ENCODE results near the gene FAHD2A. TPM values are rescaled to one million over a fixed set of nuclear protein-coding genes. Genes with fewer than 3 reads are reported as not detected.
A peak's percentile ranks its signal among the peaks of the same experiment; 100 is the strongest.
"Not testable (repeated sequence)": the region's sequence is repeated elsewhere in the genome, so short reads cannot be mapped to it uniquely, and the experiment has no call there.

The FAHD2A gene
- total RNA-seq, 1 experiment from 2014 or later, result 25.4 TPM

- H3K9ac ChIP-seq (ENCODE audit: low read length); POLR2A ChIA-PET; CTCF ChIA-PET; DNase-seq (ENCODE audit: low read depth, low spot score); H3K9me3 ChIP-seq (ENCODE audit: control insufficient read depth in 1 of 2, insufficient read depth in 1 of 2, low read depth in 1 of 2, low read length in 2 of 2); H3K4me2 ChIP-seq (ENCODE audit: low read length); H3K36me3 ChIP-seq (ENCODE audit: control insufficient read depth in 1 of 2, insufficient read depth in 2 of 2, low read length in 2 of 2); H3K79me2 ChIP-seq (ENCODE audit: insufficient read depth, low read length); H3K27me3 ChIP-seq (ENCODE audit: insufficient read depth, low read length); H3K4me3 ChIP-seq (replicated peaks in 1 of 2; ENCODE audit: low read depth in 1 of 2, low read length in 2 of 2); H4K20me1 ChIP-seq (ENCODE audit: insufficient read depth); RAD21 ChIA-PET (ENCODE audit: low non-redundant PET in 1 of 2, low total read pairs in 2 of 2, uncharacterized antibody in 2 of 2, unreplicated experiment in 2 of 2); intact Hi-C loops (cut with micrococcal nuclease); H2AFZ ChIP-seq (ENCODE audit: low read depth, low read length, poor library complexity, severe bottlenecking); H3K27ac ChIP-seq (ENCODE audit: low read depth, low read length); BruUV-seq (replicated peaks); H3K9me2 ChIP-seq (ENCODE audit: insufficient read depth); ATAC-seq: not testable (repeated sequence)
- H3K4me1 ChIP-seq (ENCODE audit: control insufficient read depth in 1 of 2, insufficient read depth in 2 of 2, low read length in 2 of 2), result peaks cover 6 to 11% of the 10 kb centered on the region in 2 experiments
Observed at GRCh38 chr2:95429748-95430467, 27.4 kb downstream of the FAHD2A start.

GRCh38 chr2:95433373-95433772 is 30.9 kb downstream of the FAHD2A start:
- H3K4me2 ChIP-seq (ENCODE audit: low read length); ATAC-seq; intact Hi-C loops (cut with micrococcal nuclease); CTCF ChIA-PET; H3K27ac ChIP-seq (ENCODE audit: low read depth, low read length); H3K27me3 ChIP-seq (ENCODE audit: insufficient read depth, low read length); DNase-seq (ENCODE audit: low read depth, low spot score); RAD21 ChIA-PET (ENCODE audit: low non-redundant PET in 1 of 2, low total read pairs in 2 of 2, uncharacterized antibody in 2 of 2, unreplicated experiment in 2 of 2); H3K9me3 ChIP-seq (ENCODE audit: control insufficient read depth in 1 of 2, insufficient read depth in 1 of 2, low read depth in 1 of 2, low read length in 2 of 2); H3K4me3 ChIP-seq (replicated peaks in 1 of 2; ENCODE audit: low read depth in 1 of 2, low read length in 2 of 2); H4K20me1 ChIP-seq (ENCODE audit: insufficient read depth); H3K9me2 ChIP-seq (ENCODE audit: insufficient read depth); H3K79me2 ChIP-seq (ENCODE audit: insufficient read depth, low read length); POLR2A ChIA-PET; H2AFZ ChIP-seq (ENCODE audit: low read depth, low read length, poor library complexity, severe bottlenecking); BruUV-seq (replicated peaks); H3K9ac ChIP-seq (ENCODE audit: low read length); H3K36me3 ChIP-seq (ENCODE audit: control insufficient read depth in 1 of 2, insufficient read depth in 2 of 2, low read length in 2 of 2): not testable (repeated sequence)
- H3K4me1 ChIP-seq (ENCODE audit: control insufficient read depth in 1 of 2, insufficient read depth in 2 of 2, low read length in 2 of 2), result peaks cover 6 to 11% of the 10 kb centered on the region in 2 experiments

- H2AFZ ChIP-seq (ENCODE audit: low read depth, low read length, poor library complexity, severe bottlenecking); H3K9ac ChIP-seq (ENCODE audit: low read length); H3K9me3 ChIP-seq (ENCODE audit: control insufficient read depth in 1 of 2, insufficient read depth in 1 of 2, low read depth in 1 of 2, low read length in 2 of 2); H3K36me3 ChIP-seq (ENCODE audit: control insufficient read depth in 1 of 2, insufficient read depth in 2 of 2, low read length in 2 of 2); H3K79me2 ChIP-seq (ENCODE audit: insufficient read depth, low read length); BruUV-seq (replicated peaks); RAD21 ChIA-PET (ENCODE audit: low non-redundant PET in 1 of 2, low total read pairs in 2 of 2, uncharacterized antibody in 2 of 2, unreplicated experiment in 2 of 2); H3K4me3 ChIP-seq (replicated peaks in 1 of 2; ENCODE audit: low read depth in 1 of 2, low read length in 2 of 2); H3K27me3 ChIP-seq (ENCODE audit: insufficient read depth, low read length); H3K9me2 ChIP-seq (ENCODE audit: insufficient read depth); intact Hi-C loops (cut with micrococcal nuclease); POLR2A ChIA-PET; H4K20me1 ChIP-seq (ENCODE audit: insufficient read depth); CTCF ChIA-PET; DNase-seq (ENCODE audit: low read depth, low spot score): not testable (repeated sequence)
- H3K4me2 ChIP-seq (ENCODE audit: low read length), result peak overlapping the region; percentile 35; the same call in 1 of the 2 replicates
- ATAC-seq, result peak; percentile 34
- peak overlapping the region; percentile 73 for H3K27ac ChIP-seq (ENCODE audit: low read depth, low read length)
- peaks cover 6 to 11% of the 10 kb centered on the region in 2 experiments for H3K4me1 ChIP-seq (ENCODE audit: control insufficient read depth in 1 of 2, insufficient read depth in 2 of 2, low read length in 2 of 2)
Observed at GRCh38 chr2:95433973-95434372, 31.5 kb downstream of the FAHD2A start.

Measured in HCT116 (cell line).